Panc1 (cell line): Measurements from ENCODE around the gene GOLGA8M. TPM values are rescaled to one million over a fixed set of nuclear protein-coding genes. Genes with fewer than 3 reads are reported as not detected.
"Not testable (repeated sequence)": the region's sequence is repeated elsewhere in the genome, so short reads cannot be mapped to it uniquely, and the experiment has no call there.

Source experiments
- ATAC-seq: fragments of 200-7000 bp; cut with Tn5 transposase; 2 replicates; pipeline ENCODE4 v1.9.1; 2020; ENCODE audit warnings: mild to moderate bottlenecking, moderate library complexity
- BruUV-seq: library from RNA; stranded (reverse); fragments of 400-500 nt; replicated peaks from 2 replicates; lab custom pipeline; 2021; lab: Mats Ljungman, UMichigan
- CTCF ChIA-PET: fragments of 300-600 bp; sonication (Branson Sonifier 250); formaldehyde crosslinking; loops from one replicate; lab custom pipeline; 2022; ENCODE audit warnings: antibody characterized with exemption; lab: Charles Lee
- POLR2A ChIA-PET: fragments of 300-600 bp; sonication (Branson Sonifier 250); formaldehyde crosslinking; loops from one replicate; lab custom pipeline; 2022; ENCODE audit warnings: antibody characterized with exemption; lab: Charles Lee
- DNase-seq: peaks from one replicate; pipeline ENCODE4 v3.0.0-alpha.2; 2010; ENCODE audit warnings: low read depth, low spot score
- H3K27ac ChIP-seq: 2 replicates; pipeline ENCODE4 v1.5.1; 2011; ENCODE audit warnings: mild to moderate bottlenecking, low read length, inconsistent platforms
- H3K27me3 ChIP-seq: fragments of 200-500 bp; sonication (Bioruptor generic); 2 replicates; pipeline ENCODE4 v1.6.0; 2014; ENCODE audit warnings: low read length, inconsistent platforms; ENCODE audit not compliant: control insufficient read depth, insufficient read depth
- H3K36me3 ChIP-seq: fragments of 200-500 bp; sonication (Bioruptor generic); 2 replicates; pipeline ENCODE4 v1.5.1; 2014; ENCODE audit warnings: inconsistent platforms, mild to moderate bottlenecking, low read length, moderate library complexity; ENCODE audit not compliant: control insufficient read depth, insufficient read depth
- H3K4me1 ChIP-seq: 2 replicates; pipeline ENCODE4 v1.5.1; 2011; ENCODE audit warnings: inconsistent platforms, mild to moderate bottlenecking, low read length, moderate library complexity; ENCODE audit not compliant: control insufficient read depth, insufficient read depth
- H3K4me3 ChIP-seq, 2 experiments: 2 replicates each; pipeline ENCODE4 v1.5.1; 2011 to 2012; ENCODE audit warnings: low read depth in 2 of 2, low read length in 2 of 2, mild to moderate bottlenecking in 2 of 2, inconsistent platforms in 1 of 2, moderate library complexity in 1 of 2
- H3K9me3 ChIP-seq: fragments of 200-500 bp; sonication (Bioruptor generic); 2 replicates; pipeline ENCODE4 v1.5.1; 2014; ENCODE audit warnings: low read depth, mild to moderate bottlenecking, inconsistent platforms, low read length, moderate library complexity; ENCODE audit not compliant: control insufficient read depth, insufficient read depth
- POLR2AphosphoS5 ChIP-seq: IDR thresholded peaks from 2 replicates; pipeline ENCODE4 v1.6.1; 2012; ENCODE audit warnings: mild to moderate bottlenecking, low read depth, low read length, moderate library complexity
- TCF7L2 ChIP-seq: IDR thresholded peaks from 2 replicates; pipeline ENCODE4 v1.6.1; 2011; ENCODE audit warnings: mild to moderate bottlenecking, low read depth, low read length, inconsistent platforms
- in situ Hi-C: cut with HindIII; loops from 2 replicates; pipeline ENCODE4 v1.10.0; 2016; ENCODE audit warnings: low sequenced_read_pairs, low pct_unique_long_range_greater_than_20kb
- intact Hi-C: fragments of 100-400 bp; cut with micrococcal nuclease; formaldehyde crosslinking; loops from one replicate; pipeline ENCODE4 v1.10.0; 2022; ENCODE audit not compliant: unreplicated experiment
- total RNA-seq: library from RNA; stranded (reverse); gene quantifications from one replicate; pipeline ENCODE4 v1.2.1, GENCODE V29; 2021; ENCODE audit not compliant: unreplicated experiment
- TF ChIP-seq, protein P1 (sequence below): fragments of 450-650 bp; IDR thresholded peaks from 2 replicates; pipeline ENCODE4 v1.5.1; 2017; ENCODE audit warnings: mild to moderate bottlenecking
- TF ChIP-seq, protein P2 (sequence below), 2 experiments: IDR thresholded peaks; 2 replicates each; pipeline ENCODE4 v1.6.1; 2011 to 2012; ENCODE audit warnings: low read depth in 2 of 2, control low read depth in 1 of 2, low read length in 1 of 2, mild to moderate bottlenecking in 1 of 2, moderate library complexity in 1 of 2; ENCODE audit not compliant: insufficient read depth in 1 of 2

Gene GOLGA8M
- total RNA-seq, 1 experiment from 2014 or later, result 0.87 TPM

DNA sequence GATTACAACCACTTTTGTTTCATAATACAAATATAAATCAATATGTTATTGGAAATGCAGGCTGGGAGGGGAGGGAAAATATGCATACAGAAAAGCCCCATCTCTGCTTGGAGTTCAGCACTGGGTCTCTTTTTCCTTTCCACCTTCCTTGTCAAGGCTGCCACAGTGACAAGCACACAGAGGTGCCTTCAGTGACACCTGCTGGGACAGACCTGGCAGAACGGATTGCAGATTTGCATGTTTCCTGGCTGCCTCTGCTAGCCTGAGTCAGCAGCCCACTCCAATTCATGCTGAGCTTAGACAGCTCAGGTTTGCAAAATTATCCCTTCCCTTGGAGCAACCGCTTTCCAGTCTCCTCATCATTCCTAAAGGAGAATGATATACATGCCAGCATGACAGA is 15.8 kb upstream of the GOLGA8M start:
- H3K4me3 ChIP-seq, H3K27ac ChIP-seq, intact Hi-C loops, BruUV-seq, DNase-seq, H3K27me3 ChIP-seq, H3K4me1 ChIP-seq, H3K36me3 ChIP-seq, POLR2A ChIA-PET, in situ Hi-C loops, CTCF ChIA-PET, H3K9me3 ChIP-seq, ATAC-seq: not testable (repeated sequence)
- TF ChIP-seq, protein P1, sequence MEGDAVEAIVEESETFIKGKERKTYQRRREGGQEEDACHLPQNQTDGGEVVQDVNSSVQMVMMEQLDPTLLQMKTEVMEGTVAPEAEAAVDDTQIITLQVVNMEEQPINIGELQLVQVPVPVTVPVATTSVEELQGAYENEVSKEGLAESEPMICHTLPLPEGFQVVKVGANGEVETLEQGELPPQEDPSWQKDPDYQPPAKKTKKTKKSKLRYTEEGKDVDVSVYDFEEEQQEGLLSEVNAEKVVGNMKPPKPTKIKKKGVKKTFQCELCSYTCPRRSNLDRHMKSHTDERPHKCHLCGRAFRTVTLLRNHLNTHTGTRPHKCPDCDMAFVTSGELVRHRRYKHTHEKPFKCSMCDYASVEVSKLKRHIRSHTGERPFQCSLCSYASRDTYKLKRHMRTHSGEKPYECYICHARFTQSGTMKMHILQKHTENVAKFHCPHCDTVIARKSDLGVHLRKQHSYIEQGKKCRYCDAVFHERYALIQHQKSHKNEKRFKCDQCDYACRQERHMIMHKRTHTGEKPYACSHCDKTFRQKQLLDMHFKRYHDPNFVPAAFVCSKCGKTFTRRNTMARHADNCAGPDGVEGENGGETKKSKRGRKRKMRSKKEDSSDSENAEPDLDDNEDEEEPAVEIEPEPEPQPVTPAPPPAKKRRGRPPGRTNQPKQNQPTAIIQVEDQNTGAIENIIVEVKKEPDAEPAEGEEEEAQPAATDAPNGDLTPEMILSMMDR, result peak; percentile 42

DNA sequence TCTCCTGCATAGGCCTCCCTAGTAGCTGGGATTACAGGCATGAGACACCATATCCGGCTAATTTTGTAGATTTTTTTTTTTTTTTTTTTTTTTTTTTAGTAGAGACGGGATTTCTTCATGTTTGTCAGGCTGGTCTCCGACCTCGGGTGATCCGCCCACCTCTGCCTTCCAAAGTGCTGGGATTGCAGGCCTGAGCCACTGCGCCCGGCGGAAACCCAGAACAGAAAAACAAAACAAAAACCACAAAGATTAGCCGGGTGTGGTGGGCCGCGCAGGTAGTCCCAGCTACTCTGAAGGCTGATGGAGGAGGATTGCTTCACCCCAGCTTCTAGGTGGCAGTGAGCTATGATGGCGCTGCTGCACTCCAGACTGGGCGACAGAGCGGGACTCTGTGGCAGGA is 14.8 kb upstream of the GOLGA8M start:
- ATAC-seq, result not testable (repeated sequence)

DNA sequence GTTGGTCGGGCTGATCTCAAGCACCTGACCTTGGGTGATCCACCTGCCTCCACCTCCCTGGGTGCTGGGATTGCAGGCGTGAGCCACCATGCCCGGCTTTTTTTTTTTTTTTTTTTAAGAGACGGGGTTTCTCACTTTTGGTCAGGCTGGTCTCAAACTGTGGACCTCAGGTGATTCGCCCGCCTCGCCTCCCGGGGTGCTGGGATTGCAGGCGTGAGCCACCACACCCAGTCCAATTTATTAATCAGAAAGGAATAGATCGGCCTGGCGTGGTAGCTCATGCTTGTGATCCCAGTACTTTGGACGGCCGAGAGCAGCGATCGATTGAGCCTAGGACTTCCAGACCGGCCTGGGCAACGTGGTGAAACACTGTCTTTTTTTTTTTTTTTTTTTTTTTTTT is 13.9 kb upstream of the GOLGA8M start:
- intact Hi-C loops (no loop called here), in situ Hi-C loops (no loop called here)
- POLR2A ChIA-PET, result no interaction called here
- Histone ChIP-seq H3K4me1 (no peaks in the 10 kb centered on the region), H3K36me3 (no peaks in the 10 kb centered on the region), H3K27me3 (no peaks in the 10 kb centered on the region), H3K9me3 (no peaks in the 10 kb centered on the region), H3K27ac (no peak overlapping the region), H3K4me3 (no peak overlapping the region)
- TF ChIP-seq, protein P1, result no peak
- ATAC-seq (no peak), DNase-seq (no peak)
- BruUV-seq, result no TSS peak
- CTCF ChIA-PET, result no interaction called here

More for the DNA sequence above, 14.8 kb upstream of the GOLGA8M start:
- H3K9me3 ChIP-seq, BruUV-seq, in situ Hi-C loops, H3K36me3 ChIP-seq, H3K4me1 ChIP-seq, H3K4me3 ChIP-seq, H3K27me3 ChIP-seq, H3K27ac ChIP-seq, DNase-seq, POLR2A ChIA-PET, intact Hi-C loops: not testable (repeated sequence)
- CTCF ChIA-PET, result interaction anchor here (0.7 kb wide), 1 partner anchor 648 kb away, joined by 9 read pairs; no protein-coding TSS in a partner anchor

DNA sequence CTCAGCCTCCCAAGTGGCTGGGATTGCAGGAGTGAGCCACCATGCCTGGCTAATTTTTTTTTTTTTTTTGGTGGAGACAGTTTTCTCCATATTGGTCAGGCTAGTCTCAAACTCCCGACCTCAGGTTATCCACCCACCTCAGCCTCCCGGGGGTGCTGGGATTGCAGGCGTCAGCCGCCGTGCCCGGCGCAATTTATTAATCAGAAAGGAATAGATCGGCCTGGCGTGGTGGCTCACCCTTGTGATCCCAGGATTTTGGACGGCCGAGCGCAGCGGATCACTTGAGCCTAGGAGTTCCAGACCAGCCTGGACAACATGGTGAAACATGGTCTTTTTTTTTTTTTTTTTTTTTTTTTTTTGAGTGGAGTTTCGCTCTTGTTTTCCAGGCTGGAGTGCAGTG is 13.3 kb upstream of the GOLGA8M start:
- intact Hi-C loops, result no loop called here
- CTCF ChIA-PET, result no interaction called here
- Histone ChIP-seq H3K4me1 (no peaks in the 10 kb centered on the region), H3K27me3 (no peaks in the 10 kb centered on the region), H3K36me3 (no peaks in the 10 kb centered on the region), H3K27ac (no peak overlapping the region), H3K4me3 (no peak overlapping the region), H3K9me3 (no peaks in the 10 kb centered on the region)
- in situ Hi-C loops, result no loop called here
- TF ChIP-seq, protein P1, result no peak
- TF ChIP-seq, protein P2, sequence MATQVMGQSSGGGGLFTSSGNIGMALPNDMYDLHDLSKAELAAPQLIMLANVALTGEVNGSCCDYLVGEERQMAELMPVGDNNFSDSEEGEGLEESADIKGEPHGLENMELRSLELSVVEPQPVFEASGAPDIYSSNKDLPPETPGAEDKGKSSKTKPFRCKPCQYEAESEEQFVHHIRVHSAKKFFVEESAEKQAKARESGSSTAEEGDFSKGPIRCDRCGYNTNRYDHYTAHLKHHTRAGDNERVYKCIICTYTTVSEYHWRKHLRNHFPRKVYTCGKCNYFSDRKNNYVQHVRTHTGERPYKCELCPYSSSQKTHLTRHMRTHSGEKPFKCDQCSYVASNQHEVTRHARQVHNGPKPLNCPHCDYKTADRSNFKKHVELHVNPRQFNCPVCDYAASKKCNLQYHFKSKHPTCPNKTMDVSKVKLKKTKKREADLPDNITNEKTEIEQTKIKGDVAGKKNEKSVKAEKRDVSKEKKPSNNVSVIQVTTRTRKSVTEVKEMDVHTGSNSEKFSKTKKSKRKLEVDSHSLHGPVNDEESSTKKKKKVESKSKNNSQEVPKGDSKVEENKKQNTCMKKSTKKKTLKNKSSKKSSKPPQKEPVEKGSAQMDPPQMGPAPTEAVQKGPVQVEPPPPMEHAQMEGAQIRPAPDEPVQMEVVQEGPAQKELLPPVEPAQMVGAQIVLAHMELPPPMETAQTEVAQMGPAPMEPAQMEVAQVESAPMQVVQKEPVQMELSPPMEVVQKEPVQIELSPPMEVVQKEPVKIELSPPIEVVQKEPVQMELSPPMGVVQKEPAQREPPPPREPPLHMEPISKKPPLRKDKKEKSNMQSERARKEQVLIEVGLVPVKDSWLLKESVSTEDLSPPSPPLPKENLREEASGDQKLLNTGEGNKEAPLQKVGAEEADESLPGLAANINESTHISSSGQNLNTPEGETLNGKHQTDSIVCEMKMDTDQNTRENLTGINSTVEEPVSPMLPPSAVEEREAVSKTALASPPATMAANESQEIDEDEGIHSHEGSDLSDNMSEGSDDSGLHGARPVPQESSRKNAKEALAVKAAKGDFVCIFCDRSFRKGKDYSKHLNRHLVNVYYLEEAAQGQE (IDR thresholded peaks at IDR 0.05; ENCODE audit: insufficient read depth in 1 of 2, low read depth in 2 of 2, low read length in 1 of 2), result no peak
- no peak for TF ChIP-seq TCF7L2
- TF ChIP-seq POLR2AphosphoS5, result no peak
- DNase-seq (no peak), ATAC-seq (no peak)
- POLR2A ChIA-PET, result no interaction called here
- no TSS peak for BruUV-seq
